ENCODE measurements around the gene MAPK12.

GRCh38 chr22:50274311-50274710 is 12.8 kb upstream of the MAPK12 start:
- TF ChIP-seq CTCF (conservative IDR thresholded peaks at IDR 0.05; ENCODE audit: low read length) (no peak; the same call in 1 of the 2 replicates), EZH2phosphoT487 (IDR thresholded peaks at IDR 0.05; ENCODE audit: borderline replicate concordance) (no peak)
